ENCODE data around the gene GPD2. TPM values are rescaled to one million over a fixed set of nuclear protein-coding genes. Genes with fewer than 3 reads are reported as not detected.

The GPD2 gene
- 10 to 100 TPM; 41.2 to 46.2 TPM for total RNA-seq

DNA sequence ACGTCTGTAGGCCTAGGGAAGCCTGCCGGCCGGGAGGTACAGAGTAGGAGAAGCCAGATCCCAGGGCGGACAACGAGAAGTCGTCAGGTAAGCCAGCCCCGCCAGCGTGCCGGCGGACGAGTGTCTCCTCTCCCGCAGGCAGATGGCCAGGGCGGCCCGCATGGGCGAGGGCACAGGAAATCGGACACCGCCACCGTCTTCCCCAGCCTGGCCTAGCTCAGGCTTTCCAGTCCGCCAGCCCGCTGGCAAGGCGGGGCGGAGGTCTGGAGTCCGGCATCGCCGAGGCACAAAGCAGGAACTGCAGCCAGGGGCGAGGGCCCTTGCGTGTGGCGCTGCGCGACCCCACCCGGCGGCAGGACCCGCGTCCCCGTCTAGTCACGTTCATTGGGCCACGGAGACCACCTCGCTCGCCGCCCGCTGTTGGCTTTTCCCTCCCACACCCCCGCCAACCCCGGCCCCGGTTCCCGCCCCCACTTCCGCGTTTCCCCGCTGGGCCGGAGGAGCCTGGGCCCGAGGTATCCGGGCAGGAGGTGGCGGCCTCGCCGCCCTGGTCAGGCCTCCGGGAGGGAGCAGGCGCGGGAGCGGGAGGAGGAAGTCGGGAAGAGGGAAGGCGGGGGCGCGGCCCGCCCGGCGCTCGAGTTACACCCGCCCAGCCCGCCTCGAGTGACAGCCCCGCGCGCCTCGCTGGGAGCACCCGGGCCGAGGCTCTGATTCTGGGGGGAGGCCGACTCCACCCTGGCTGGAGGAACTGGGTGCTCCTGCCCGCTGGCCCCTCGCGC lies at the start of gene GPD2:
Gene GPD2 (plus strand): TSS at position 662 of the 779 bp plus-strand sequence. CDS start 39,727 bp downstream, outside the sequence.
- Mint-ChIP-seq H3K36me3 (peaks cover 25% of the 10 kb centered on the region), H3K4me1 (peaks cover 36% of the 10 kb centered on the region), H3K4me3 (peak within 1 kb of the TSS; percentile 97), H3K9me3 (no peaks in the 10 kb centered on the region), H3K27ac (peak within 1 kb of the TSS; percentile 96), H3K27me3 (no peaks in the 10 kb centered on the region)
- peak; percentile 71 for DNase-seq

DNA sequence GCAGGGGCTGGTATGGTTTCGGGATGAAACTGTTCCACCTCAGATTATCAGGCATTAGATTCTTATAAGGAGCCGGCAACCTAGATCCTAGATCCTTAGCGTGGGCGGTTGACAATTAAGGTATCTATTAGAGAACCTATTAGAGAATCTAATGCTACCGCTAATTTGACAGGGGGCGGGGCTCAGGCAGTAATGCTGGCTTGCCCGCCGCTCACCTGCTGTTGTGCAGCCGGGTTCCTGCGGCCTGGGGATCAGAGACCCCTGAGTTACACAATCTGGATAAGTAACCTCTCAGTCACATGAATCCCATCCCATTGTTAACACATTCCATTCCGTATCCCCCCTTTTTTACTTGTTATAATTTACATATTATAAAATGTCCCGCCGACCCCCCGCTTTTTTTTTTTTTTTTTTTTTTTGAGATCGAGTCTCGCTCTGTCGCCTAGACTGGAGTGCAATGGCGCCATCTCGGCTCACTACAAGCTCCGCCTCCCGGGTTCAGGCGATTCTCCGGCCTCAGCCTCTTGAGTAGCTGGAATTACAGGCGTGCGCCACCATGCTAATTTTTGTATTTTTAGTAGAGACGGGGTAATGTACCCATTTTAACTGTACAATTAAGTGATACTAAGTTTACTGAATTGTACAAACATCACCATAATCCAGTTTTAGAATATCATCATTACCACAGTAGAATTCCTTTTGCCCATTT lies 42.0 kb upstream of the GPD2 start:
- Mint-ChIP-seq H3K27ac (no peak overlapping the region), H3K4me3 (no peak overlapping the region), H3K4me1 (peaks cover 24% of the 10 kb centered on the region), H3K9me3 (no peaks in the 10 kb centered on the region), H3K27me3 (peaks cover 5% of the 10 kb centered on the region), H3K36me3 (no peaks in the 10 kb centered on the region)
- DNase-seq: no peak

DNA sequence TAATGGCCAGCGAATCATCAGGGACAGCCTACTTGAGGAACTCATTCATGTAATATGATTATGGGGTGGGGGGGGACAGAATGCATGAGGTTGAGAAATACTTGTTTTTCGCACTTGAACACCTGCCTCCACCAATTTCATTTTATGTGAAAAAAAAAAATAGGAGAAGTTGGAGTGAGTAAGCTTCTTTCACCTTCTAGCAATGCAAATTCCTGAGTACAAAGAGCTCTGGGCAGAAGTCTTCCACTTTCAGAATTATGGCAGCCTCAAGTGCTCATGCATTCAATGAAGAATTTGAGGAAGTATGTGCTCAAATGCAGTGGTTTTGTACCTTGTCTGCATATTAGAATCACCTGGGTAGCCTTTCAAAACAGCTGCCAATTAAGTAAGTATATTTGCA lies 40.1 kb upstream of the GPD2 start:
- Mint-ChIP-seq H3K9me3 (no peaks in the 10 kb centered on the region), H3K4me3 (no peak overlapping the region), H3K27me3 (peaks cover 12% of the 10 kb centered on the region), H3K36me3 (no peaks in the 10 kb centered on the region), H3K27ac (no peak overlapping the region), H3K4me1 (peaks cover 36% of the 10 kb centered on the region)
- no peak for DNase-seq

DNA sequence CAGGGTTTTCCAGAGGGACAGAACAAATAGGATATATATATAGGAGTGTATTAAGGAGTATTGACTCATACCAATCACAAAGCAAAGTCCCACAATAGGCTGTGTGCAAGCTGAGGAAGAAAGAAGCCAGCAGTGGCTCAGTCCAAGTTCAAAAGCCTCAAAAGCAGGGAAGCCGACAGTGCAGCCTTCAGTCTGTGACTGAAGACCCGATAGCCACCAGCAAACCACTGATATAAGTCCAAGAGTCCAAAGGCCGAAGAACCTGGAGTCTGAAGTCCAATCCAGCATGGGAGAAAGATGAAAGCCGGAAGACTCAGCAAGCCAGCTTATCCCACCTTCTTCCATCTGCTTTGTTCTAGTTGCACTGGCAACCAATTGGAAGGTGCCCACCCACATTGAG lies 39.0 kb upstream of the GPD2 start:
- Mint-ChIP-seq H3K4me1 (peaks cover 38% of the 10 kb centered on the region), H3K27ac (no peak overlapping the region), H3K27me3 (peaks cover 13% of the 10 kb centered on the region), H3K9me3 (no peaks in the 10 kb centered on the region), H3K4me3 (no peak overlapping the region), H3K36me3 (no peaks in the 10 kb centered on the region)
- no peak for DNase-seq

DNA sequence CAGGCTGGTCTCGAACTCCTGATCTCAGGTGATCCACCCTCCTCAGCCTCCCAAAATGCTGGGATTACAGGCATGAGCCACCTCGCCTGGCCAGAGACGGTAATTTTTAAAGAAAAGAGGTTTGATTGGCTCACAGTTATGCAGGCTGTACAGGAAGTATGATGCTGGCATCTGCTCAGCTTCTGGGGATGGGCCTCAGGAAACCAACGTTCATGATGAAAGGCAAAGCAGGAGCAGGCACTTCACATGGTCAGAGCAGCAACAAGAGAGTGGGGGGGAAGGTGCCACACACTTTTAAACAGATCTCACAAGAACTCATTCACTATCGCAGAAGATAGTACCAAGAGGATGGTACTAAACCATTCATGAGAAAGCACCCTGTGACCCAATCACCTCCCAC lies 38.0 kb upstream of the GPD2 start:
- no peaks in the 10 kb centered on the region for H3K36me3 Mint-ChIP-seq
- peaks cover 13% of the 10 kb centered on the region for H3K27me3 Mint-ChIP-seq
- DNase-seq: no peak
- peaks cover 38% of the 10 kb centered on the region for H3K4me1 Mint-ChIP-seq
- no peaks in the 10 kb centered on the region for H3K9me3 Mint-ChIP-seq
- no peak overlapping the region for H3K4me3 Mint-ChIP-seq
- H3K27ac Mint-ChIP-seq: no peak overlapping the region

DNA sequence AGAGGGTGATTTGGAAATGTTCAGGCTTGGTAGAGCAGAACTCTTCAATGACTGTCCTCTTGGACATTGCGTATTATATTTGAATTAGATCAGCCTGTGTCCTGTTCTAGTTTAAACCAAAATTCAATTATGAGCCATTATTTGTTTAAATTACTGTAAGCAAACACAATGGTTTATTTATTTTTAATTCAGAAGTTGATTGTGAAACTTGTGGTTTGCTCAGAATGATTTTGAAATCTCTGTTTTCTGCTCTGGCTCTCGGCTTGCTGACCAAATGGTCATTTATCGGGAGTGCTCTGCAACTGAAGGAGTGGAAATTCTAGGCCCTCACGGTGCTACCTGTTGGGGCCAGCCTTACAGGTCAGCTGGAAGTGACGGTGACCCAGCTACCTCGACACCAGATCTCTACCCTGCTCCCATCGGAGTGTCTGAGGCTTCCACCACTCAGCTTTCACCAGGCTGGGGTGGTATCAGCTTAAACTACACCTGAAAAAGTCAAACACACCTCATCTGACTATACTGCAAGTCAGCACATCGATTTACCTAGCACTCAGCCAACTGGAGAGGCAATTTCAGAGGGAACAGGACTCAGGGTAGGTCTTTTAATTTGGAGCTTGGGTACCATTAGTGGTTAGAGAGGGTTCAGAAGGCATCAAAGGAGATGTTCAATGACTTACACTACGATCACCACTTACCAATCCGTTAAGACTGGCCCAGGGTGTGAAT lies 36.8 kb upstream of the GPD2 start:
- H3K9me3 Mint-ChIP-seq: no peaks in the 10 kb centered on the region
- H3K27ac Mint-ChIP-seq: peak overlapping the region; percentile 93
- H3K36me3 Mint-ChIP-seq: no peaks in the 10 kb centered on the region
- H3K4me1 Mint-ChIP-seq: peaks cover 36% of the 10 kb centered on the region
- DNase-seq: no peak
- peak overlapping the region; percentile 88 for H3K4me3 Mint-ChIP-seq
- peaks cover 13% of the 10 kb centered on the region for H3K27me3 Mint-ChIP-seq

DNA sequence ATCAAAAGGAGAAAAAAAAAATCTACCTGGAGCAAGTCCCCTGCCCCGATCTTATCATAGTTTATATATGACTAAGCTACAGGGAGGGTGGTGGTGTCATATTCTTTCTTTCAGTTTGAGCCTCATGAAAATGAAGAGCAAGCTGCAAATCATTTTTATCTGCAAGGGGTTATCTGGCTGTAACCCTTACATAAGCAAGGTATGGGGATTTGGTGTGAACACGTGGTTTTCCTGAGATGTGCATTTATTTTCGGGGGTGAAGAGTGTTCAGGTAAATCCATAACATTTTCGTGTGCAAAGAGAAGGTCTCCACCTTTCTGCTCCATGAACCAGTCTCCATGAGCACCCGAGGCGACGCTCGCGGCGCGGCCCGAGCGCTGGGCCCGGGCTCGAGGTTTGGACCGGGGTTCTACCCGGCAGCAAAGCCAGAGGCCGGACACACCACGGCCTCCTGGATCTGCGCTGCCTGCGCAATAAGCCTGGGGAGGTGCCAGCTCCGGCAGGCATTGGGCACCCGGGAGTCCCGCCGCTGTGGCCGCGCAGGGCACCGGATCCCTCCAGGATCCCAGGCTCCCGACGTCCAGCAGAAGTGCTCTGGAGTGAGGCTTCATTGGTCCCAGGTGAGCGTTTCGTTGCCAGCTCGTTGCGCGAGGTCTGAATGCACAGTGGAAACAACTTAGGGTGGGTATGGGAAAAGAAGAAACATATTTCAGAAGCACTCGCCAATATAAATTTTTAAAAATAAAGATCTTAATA lies 36.1 kb upstream of the GPD2 start:
- Mint-ChIP-seq H3K9me3 (no peaks in the 10 kb centered on the region), H3K27me3 (peaks cover 8% of the 10 kb centered on the region), H3K36me3 (no peaks in the 10 kb centered on the region), H3K4me1 (peaks cover 36% of the 10 kb centered on the region), H3K27ac (peak overlapping the region; percentile 93), H3K4me3 (peak overlapping the region; percentile 88)
- peak; percentile 58 for DNase-seq

DNA sequence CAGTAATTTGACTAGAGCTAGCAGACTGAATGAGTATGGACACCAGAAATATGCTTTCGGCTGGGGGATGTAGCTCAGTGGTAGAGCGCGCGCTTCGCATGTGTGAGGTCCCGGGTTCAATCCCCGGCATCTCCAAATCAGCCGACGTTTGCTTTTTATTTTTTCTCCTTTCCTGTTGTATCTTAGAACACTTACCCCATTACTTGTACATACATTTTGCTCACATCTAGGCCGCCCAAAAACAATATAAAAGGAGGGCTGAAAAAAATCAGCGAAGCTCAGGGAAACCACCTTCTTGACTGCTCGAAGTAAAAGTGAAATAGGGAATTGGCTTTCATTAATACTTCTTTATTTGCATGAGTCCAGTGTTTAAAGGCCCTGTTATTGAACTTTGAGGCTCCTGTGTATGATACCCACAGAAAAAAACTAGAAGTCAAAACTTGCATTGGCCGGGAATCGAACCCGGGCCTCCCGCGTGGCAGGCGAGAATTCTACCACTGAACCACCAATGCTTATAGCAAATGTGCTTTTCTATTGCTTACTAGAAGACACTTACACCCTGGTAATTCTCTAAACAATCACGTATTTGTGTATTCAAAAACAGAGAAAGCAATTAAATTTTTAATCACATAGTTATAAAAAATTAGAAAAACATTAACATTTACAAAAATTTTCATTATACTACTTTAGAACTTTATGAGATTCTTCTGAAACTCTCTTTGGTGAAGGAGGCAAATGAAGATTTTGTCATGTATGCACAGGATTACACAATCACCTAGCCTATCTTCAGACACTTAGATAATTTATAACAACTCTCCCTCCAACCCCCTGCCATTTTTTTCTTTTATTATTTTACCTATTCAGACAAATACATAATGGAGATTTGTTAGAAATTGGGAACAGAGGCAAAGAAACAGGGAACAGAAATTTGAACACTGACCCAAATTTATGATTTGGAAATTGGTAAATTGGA lies 35.2 kb upstream of the GPD2 start:
- H3K36me3 Mint-ChIP-seq: no peaks in the 10 kb centered on the region
- peaks cover 8% of the 10 kb centered on the region for H3K27me3 Mint-ChIP-seq
- H3K4me3 Mint-ChIP-seq: peak overlapping the region; percentile 88
- DNase-seq: peak; percentile 70
- H3K4me1 Mint-ChIP-seq: peaks cover 31% of the 10 kb centered on the region
- H3K27ac Mint-ChIP-seq: peak overlapping the region; percentile 93
- H3K9me3 Mint-ChIP-seq: no peaks in the 10 kb centered on the region

DNA sequence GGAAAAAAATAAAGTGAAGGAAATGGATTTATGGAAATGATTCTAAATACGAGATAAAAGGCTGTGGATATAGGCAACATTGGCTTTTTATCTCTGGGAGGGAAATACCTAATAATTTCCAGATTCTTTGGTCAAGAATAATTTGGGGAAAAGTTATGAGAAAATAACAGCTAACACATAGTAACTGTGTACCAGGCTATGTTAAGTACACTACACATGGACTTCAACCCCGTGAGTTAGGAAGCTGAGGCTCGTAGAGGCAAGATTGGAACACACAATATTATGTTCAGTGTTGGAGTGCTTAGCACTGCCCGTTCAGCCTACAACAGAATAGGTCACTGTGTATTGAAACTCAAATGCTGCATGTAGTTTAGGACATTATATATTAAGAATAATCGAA lies 34.3 kb upstream of the GPD2 start:
- H3K4me1 Mint-ChIP-seq: peaks cover 27% of the 10 kb centered on the region
- H3K9me3 Mint-ChIP-seq: no peaks in the 10 kb centered on the region
- no peaks in the 10 kb centered on the region for H3K36me3 Mint-ChIP-seq
- no peak overlapping the region for H3K4me3 Mint-ChIP-seq
- no peak for DNase-seq
- H3K27ac Mint-ChIP-seq: no peak overlapping the region
- peaks cover 8% of the 10 kb centered on the region for H3K27me3 Mint-ChIP-seq

DNA sequence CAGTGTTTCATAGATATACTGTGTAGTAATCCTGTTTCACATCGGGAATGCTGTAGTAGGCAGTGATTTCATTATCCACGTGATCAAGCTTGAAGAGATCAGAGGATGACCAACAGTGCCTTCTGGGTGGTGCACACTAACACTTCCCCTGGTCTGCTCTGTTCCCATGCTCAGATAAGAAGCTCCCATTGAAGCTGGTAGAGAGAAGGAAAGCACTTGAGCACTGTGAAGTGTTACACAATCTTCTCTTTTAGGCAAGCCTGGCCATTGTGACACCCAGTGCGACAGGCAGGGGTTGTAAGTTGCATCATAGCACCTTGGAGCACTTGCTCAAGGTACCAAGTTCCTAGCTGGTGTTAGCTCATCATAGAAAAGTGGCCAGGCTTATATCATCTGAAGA lies 30.6 kb upstream of the GPD2 start:
- Mint-ChIP-seq H3K36me3 (no peaks in the 10 kb centered on the region), H3K4me3 (no peak overlapping the region), H3K27ac (no peak overlapping the region), H3K27me3 (peaks cover 18% of the 10 kb centered on the region), H3K4me1 (peaks cover 6% of the 10 kb centered on the region), H3K9me3 (no peaks in the 10 kb centered on the region)
- no peak for DNase-seq

DNA sequence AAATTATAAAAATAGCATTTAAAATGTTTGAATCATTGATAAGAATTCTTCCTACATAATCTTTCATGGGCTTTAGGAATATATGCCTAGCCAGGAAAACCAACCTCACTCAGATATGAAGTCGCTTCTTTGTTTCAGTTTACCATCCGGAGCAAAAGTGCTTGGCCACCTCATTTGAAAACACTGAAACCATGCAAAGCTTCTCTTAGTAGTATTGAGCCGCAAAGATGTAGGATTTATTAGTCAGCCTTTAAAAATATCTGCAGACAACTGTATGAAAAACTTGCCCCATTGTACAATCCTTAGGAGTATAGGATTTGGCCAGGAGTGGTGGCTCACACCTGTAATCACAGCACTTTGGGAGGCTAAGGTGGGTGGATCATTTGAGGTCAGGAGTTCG lies 24.3 kb upstream of the GPD2 start:
- H3K27ac Mint-ChIP-seq: no peak overlapping the region
- H3K4me1 Mint-ChIP-seq: no peaks in the 10 kb centered on the region
- H3K36me3 Mint-ChIP-seq: no peaks in the 10 kb centered on the region
- no peaks in the 10 kb centered on the region for H3K9me3 Mint-ChIP-seq
- DNase-seq: no peak
- no peak overlapping the region for H3K4me3 Mint-ChIP-seq
- peaks cover 18% of the 10 kb centered on the region for H3K27me3 Mint-ChIP-seq

DNA sequence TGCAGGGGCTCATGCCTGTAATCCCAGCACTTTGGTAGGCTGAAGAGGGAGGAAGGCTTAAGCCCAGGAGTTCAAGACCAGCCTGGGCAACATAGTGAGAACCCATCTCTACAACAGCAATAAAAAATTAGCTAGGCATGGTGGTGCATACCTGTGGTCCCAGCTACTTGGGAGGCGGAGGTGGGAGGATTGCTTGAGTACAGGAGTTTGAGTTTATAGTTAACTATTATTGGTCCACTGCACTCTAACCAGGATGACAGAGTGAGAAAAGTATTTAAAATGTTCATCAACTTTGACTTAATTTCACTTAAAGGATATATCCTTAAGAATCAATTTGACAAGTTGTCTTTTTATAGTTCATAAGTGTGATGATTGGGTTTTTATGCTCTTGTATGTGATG lies 14.3 kb upstream of the GPD2 start:
- peaks cover 1% of the 10 kb centered on the region for H3K4me1 Mint-ChIP-seq
- H3K27ac Mint-ChIP-seq: no peak overlapping the region
- no peak overlapping the region for H3K4me3 Mint-ChIP-seq
- DNase-seq: no peak
- peaks cover 22% of the 10 kb centered on the region for H3K27me3 Mint-ChIP-seq
- H3K36me3 Mint-ChIP-seq: no peaks in the 10 kb centered on the region
- peaks cover 5% of the 10 kb centered on the region for H3K9me3 Mint-ChIP-seq

DNA sequence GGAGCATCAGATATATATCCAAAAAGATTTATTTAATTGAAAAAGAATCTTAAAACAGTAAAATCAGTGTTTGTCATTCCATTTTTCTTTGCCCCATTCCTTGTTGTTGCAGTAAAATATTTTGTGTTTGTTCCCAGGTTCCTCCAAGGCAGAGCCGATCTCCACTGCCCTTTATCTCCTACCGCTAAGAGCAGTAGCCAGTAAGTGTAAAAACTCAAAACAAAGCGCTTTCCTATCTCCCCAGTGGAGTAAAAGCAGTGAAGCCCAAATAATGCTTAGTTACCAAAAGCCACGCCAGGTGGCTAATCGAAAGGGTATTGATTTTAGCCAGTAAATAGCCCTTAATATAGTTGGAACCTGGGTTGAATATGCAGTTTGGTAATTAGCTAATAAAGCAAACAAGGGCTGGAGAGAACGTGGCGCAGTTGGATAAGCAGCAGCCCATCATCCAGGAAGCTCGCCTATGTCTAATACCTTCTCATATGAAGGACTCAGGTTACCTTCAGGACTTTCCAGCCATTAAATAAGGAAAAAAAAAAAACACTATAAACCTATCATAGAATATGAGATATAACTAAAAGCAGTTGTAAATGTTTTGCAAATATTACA lies 12.4 kb upstream of the GPD2 start:
- H3K4me1 Mint-ChIP-seq: peaks cover 1% of the 10 kb centered on the region
- peaks cover 5% of the 10 kb centered on the region for H3K9me3 Mint-ChIP-seq
- H3K36me3 Mint-ChIP-seq: no peaks in the 10 kb centered on the region
- no peak overlapping the region for H3K4me3 Mint-ChIP-seq
- H3K27ac Mint-ChIP-seq: no peak overlapping the region
- no peak for DNase-seq
- H3K27me3 Mint-ChIP-seq: peaks cover 19% of the 10 kb centered on the region

Measured in activated naive CD8-positive, alpha-beta T cell treated with anti-CD3 and anti-CD28 coated beads for 36 hours (primary cell).